Measurements from ENCODE around the gene TJAP1. TPM values are rescaled to one million over a fixed set of nuclear protein-coding genes. Genes with fewer than 3 reads are reported as not detected.

The TJAP1 gene
- total and polyA plus RNA-seq, 2 donors (not counting 3 experiments of a cell fraction or from before 2014, with no cell fraction given) = 28.4 to 31.8 TPM

- Histone ChIP-seq H3K9ac (replicated peaks; ENCODE audit: extremely low read depth, insufficient read depth, low read length) (no peak overlapping the region), H3K4me1 (ENCODE audit: control insufficient read depth, extremely low read depth, insufficient read depth, low read length) (peaks cover 15% of the 10 kb centered on the region), H3K27ac (ENCODE audit: insufficient read depth, low read depth, low read length) (no peak overlapping the region), H3K4me2 (ENCODE audit: insufficient read depth, low read length) (no peak overlapping the region), H2AFZ (ENCODE audit: low read depth, low read length) (no peak overlapping the region), H4K20me1 (replicated peaks; ENCODE audit: control insufficient read depth, extremely low read depth, insufficient read depth, low read length) (no peaks in the 10 kb centered on the region), H3K9me1 (replicated peaks; ENCODE audit: control insufficient read depth, extremely low read depth, insufficient read depth, low read length) (no peaks in the 10 kb centered on the region), H3K27me3 (ENCODE audit: control insufficient read depth in 2 of 2, insufficient read depth in 2 of 2, low read length in 2 of 2) (no peaks in the 10 kb centered on the region), H3K79me2 (ENCODE audit: control insufficient read depth, insufficient read depth, low read length) (no peaks in the 10 kb centered on the region), H3K4me3 (replicated peaks in 1 of 3; ENCODE audit: insufficient read depth in 1 of 3, low read depth in 1 of 3, low read length in 3 of 3) (no peak overlapping the region), H3K36me3 (ENCODE audit: control insufficient read depth in 2 of 2, extremely low read depth in 1 of 2, insufficient read depth in 2 of 2, low read length in 2 of 2) (peaks cover 0 to 29% of the 10 kb centered on the region in 2 experiments), H3K9me3 (replicated peaks; ENCODE audit: control insufficient read depth, insufficient read depth, low read length) (no peaks in the 10 kb centered on the region)
- DNase-seq (ENCODE audit: low read depth, low spot score) = no peak
- FAIRE-seq = no peak
- BruUV-seq (replicated peaks) = no TSS peak
- intact Hi-C loops (cut with micrococcal nuclease) (loop anchor here (10.0 kb wide), 1 partner anchor 596 kb away; no protein-coding TSS in a partner anchor), dilution Hi-C loops (cut with MboI; ENCODE audit: extremely low pct_ligation_motif_present, low sequenced_read_pairs) (no loop called here)
- TF ChIP-seq JUN (IDR thresholded peaks at IDR 0.05; ENCODE audit: borderline replicate concordance, insufficient read depth, insufficient read length, low read depth) (no peak), FOS (IDR thresholded peaks at IDR 0.05; ENCODE audit: borderline replicate concordance, insufficient read depth, low read length) (no peak), EZH2 (IDR thresholded peaks at IDR 0.05; ENCODE audit: borderline replicate concordance, low read depth, low read length, severe bottlenecking) (no peak), MAX (IDR thresholded peaks at IDR 0.05; ENCODE audit: insufficient read depth, insufficient read length) (no peak), MYC (IDR thresholded peaks at IDR 0.05; ENCODE audit: low read depth, low read length) (no peak), CTCF (IDR thresholded peaks at IDR 0.05; ENCODE audit: extremely low read depth in 1 of 2, insufficient read depth in 1 of 2, low read depth in 1 of 2, low read length in 2 of 2) (no peak), GATA2 (IDR thresholded peaks at IDR 0.05; ENCODE audit: insufficient read depth, insufficient read length, low read depth, low read length) (no peak), POLR2A (IDR thresholded peaks at IDR 0.05; ENCODE audit: low read depth, low read length) (no peak), POLR2AphosphoS5 (IDR thresholded peaks at IDR 0.05; ENCODE audit: insufficient read depth, low read depth, low read length) (no peak)
- ChIA-PET CTCF (interaction anchor here (1.4 to 19.0 kb wide), 2 partner anchors 23 to 45 kb away, joined by 4 to 289 read pairs; partner anchors contain the start of genes DLK2 and TJAP1), POLR2A (no interaction called here)
These were observed 23.6 kb downstream of the TJAP1 start for GRCh38 chr6:43500921-43501320.
